RPMI7951 (cell line): ENCODE results near the gene FGD2. TPM values are rescaled to one million over a fixed set of nuclear protein-coding genes. Genes with fewer than 3 reads are reported as not detected.
"Not testable (repeated sequence)": the region's sequence is repeated elsewhere in the genome, so short reads cannot be mapped to it uniquely, and the experiment has no call there.

Source experiments
- DNase-seq: peaks from one replicate; pipeline ENCODE4 v3.0.0-alpha.2; 2012; ENCODE audit warnings: low read depth
- total RNA-seq: library from RNA; depleted of rRNA; stranded (reverse); fragments of >200 nt; shearing (Covaris generic); gene quantifications from 2 replicates; pipeline ENCODE4 v1.2.3, GENCODE V29; 2014

FGD2 gene
- total RNA-seq, 1 experiment from 2014 or later: not detected

DNA sequence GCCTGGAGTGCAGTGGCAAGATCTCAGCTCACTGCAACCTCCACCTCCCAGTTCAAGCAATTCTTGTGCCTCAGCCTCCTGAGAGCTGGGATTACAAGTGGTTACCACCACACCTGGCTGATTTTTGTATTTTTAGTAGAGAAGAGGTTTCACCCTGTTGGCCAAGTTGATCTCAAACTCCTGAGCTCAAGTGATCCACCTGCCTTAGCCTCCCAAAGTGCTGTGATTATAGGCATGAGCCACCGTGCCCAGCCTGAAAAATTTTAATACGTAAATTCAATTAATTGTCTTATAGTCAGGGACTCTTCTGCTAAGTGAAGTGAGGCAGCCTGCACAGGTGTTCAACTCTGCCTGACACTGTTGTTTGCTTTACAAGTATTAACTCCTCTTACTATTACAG lies 15.1 kb upstream of the FGD2 start:
- not testable (repeated sequence) for DNase-seq

DNA sequence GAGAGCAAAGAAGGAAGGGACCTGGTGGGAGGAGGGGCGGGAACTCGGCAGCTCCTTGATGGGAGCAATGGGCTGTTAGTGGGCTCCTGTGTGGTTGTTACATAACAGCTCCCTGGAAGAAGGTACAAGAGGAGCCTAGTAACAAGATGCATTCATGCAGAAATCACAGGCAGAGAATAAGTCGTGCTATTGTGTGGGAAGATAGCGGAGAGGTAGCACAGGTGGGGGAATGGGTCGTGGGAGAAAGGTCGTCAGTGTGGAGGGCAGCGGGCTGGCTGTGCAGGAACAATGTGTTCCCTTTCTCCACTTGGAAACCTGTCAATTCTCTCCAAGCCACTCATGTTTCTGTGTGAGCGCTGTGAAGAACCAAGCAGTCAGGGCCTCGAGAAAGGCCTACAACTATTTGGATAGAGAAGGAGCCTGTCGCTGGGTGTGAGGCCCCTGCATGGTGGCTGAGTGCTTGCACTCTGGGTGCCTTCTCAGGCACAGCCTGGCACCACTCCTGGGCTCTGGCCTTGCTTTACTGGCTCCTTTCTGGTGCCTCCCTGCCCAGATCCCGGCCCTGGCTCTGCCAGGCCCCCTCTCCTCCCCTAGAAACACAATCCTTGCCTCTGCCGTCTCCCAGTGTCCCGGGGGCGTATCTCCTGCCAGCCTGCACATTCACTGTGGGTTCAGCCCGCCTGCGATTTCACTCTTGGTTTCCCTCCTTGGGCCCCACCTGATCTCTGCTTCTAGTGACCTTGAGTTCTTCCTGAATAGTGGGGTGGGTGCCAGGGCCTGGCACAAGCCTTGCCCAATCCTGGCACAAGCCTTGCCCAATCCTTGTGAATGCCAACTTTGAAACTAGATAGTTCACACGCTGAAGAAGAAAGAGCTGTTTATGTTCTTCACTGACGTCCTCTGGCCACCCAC lies 7.4 kb upstream of the FGD2 start:
- DNase-seq: no peak

DNA sequence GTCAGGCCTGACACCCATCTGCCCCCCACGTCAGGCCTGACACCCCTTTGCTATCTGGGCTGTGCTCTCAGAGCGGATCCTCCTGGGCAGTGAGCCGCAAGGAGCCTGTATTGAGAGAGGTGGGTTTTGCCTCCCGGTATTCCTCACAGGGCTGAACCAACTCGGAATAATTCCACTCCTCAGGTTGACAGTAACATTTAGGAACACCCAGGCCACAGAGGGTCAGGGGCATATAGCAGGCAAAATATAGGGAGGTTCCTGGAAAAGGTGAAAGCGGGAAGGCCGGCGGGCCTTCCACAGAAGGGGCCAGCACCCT lies 6.8 kb upstream of the FGD2 start:
- DNase-seq: no peak

DNA sequence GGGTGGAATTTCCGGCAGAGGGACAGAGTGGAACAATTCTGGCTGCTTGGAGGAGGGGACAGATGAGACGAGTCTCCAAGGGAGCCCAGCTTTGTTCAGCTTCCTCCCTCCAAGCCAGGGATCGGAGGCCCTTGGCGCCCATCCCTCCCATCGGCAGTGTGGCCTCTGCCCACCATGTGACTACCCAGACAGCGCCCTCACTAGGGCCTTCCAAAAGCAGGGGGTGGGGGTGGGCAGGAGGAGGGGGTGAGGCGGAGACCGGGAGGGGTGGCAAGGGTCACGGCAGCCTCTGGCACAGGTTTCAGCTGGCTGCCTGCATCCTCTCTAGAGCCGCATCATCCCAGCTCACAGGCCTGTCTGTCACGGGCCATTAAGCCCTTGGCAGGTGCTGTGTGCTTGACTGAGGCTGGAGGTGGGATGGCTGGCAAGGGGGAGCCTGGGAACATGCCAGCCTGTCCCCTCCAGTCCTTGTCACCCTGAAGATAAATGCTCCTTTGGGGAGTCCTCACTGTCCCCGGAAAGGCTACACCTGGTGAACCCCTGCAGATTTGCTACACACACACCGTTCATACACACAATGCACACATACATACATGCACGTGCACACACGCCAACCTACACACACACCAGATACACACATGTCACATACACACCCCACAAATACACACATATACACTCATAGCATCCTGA lies 6.2 kb upstream of the FGD2 start:
- DNase-seq: no peak

DNA sequence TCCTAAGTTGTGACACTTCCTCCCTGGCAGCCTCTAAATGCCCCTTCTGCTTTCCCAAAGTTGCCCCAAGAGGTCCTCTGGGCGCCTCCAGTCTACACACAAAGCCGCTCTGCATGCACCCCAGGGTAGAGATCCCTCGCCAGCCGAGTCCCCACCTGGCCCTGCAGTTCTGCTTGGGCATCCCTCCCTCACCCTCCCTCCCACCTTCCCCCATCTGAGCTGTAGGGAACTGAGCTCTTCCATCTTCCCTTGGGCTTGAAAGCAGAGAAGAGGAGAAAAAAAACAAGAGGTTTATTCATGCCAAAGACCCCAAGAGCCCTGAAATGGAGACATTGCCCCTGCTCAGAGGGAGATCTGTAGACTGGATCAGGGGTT lies 5.7 kb upstream of the FGD2 start:
- no peak for DNase-seq

DNA sequence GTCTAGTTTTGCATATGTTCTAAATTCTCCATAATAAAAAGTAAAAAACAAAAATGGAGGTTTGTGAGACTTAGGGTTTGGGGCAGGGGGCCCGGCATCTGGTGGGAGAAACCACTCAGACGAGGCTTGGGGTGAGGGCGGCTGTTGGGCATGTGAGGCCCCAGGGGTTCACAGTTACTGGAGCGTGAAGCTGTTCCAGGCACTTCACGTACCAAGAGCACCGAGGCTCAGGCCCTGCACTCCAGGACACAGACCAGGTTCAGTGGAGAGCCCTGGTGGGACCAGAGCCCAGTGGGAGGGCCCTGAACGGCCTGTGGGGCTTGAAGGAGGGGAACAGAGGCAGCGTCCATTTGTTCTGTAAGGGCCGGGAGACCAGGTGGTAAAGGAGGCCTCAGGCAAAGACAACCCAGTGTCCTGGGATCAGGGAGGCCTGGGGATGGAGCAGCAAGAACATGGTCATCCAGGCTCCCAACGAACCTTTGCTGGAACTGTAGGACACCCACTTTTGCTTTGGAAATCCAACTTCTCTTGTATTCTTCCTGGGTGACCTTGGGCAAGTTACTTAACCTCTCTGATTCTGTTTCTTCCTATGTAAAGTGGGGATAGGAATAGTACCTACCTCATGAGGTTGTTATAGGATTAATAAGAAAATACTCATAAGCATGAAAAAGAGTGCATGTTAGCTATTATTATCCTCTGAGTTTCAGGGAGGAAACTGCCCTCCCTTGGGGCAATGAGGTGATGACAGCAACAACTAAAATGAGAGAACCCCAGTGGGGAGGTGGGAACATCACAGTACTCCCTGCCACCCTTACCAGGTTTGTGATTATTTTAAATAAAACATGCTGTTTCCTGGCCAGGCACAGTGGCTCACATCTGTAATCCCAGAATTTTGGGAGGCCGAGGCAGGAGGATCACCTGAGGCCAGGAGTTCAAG lies 1.1 kb upstream of the FGD2 start:
- DNase-seq: no peak

DNA sequence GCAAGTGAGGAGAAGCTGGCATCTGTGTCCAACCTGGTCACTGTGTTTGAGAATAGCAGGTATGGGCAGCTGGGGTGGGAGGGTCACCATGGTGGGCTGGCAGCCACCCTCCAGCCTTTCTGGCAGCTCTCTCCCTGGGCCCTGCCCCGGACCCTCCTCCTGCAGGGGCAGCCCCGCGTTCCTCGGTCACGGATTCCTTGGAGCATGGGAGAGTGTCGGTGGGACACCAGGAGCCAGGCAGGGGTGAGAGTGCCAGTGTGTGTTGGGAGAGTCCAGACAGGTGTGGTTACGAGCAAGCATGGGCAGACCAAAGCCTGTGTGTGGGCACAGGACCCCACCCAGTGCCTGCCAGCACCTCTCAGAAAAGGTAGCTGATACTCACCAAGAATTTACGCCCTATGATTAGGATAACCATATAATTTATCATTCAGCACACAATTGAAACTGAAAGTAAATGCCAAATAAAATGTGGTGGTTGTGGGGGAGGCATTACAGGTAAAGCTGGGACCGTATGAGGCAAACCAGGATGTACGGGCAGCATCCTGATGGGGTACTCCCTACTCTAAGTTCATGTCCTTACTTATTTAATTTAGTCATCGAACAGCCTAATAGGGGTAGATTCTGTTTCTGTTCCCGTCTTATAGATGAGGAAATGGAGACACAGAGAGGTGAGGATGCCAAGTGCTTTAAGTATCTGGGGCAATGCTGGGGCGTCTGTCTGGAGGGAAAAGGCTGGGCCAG lies 542 bp downstream of the FGD2 start:
- DNase-seq: no peak

DNA sequence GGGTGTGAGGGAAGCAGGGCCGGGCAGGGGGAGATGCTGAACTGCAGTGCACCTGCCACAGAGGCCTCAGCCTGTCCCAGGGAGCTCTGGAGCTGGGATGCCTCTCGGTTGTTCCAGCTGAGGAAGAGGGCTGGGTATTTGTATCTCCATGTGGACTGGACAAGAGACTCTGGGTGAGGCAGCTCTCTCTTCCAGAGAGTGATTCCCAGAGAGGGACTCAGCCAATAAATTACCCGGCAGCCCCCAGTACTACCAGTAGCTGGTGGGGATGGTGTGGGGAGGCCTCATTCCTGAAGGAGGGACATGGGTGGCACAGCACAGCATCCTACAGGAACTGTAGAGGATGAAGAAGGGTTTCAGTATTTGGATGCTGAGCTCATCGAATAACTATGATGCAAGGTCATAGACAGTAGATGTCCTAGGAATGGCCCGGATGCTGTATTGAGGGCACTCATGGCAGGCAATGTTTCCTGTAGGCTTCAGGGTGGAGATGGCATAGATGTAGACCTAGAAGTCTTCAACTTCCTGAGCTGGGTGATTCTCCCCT lies 1.4 kb downstream of the FGD2 start:
- peak; percentile 24 for DNase-seq

DNA sequence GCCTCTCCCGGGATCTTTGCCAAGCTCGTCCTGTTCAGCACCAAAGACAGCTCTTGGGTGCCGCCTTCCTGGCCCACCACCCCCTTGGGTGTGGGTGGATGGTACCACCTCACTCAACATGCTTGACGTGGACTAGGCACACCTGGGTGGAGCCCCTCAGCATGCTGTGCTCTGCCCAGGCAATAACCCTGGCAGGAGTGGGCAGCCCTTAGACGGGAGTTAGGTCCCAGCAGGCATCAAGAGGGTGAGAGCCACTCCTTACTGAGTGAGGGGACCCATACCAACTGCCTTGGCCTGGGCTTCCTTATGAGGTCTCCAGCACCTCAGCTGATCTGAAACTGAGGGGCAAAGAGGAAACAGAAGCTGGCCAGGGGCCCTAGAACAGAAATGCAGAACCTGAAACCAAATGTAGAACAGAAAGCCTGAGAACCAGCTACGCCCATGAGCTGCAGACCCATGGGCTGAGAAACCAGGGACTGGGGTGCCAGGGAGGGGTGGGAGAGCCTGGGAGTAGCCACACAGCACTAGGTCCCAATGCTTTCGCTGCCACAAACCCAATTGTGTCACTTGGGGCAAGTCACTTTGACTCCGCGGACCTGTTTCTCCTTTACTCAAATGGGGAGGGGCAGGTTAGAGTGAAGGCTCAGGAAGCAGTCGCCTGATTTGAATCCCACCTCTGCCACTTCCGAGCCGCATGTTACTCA lies 2.0 kb downstream of the FGD2 start:
- no peak for DNase-seq

DNA sequence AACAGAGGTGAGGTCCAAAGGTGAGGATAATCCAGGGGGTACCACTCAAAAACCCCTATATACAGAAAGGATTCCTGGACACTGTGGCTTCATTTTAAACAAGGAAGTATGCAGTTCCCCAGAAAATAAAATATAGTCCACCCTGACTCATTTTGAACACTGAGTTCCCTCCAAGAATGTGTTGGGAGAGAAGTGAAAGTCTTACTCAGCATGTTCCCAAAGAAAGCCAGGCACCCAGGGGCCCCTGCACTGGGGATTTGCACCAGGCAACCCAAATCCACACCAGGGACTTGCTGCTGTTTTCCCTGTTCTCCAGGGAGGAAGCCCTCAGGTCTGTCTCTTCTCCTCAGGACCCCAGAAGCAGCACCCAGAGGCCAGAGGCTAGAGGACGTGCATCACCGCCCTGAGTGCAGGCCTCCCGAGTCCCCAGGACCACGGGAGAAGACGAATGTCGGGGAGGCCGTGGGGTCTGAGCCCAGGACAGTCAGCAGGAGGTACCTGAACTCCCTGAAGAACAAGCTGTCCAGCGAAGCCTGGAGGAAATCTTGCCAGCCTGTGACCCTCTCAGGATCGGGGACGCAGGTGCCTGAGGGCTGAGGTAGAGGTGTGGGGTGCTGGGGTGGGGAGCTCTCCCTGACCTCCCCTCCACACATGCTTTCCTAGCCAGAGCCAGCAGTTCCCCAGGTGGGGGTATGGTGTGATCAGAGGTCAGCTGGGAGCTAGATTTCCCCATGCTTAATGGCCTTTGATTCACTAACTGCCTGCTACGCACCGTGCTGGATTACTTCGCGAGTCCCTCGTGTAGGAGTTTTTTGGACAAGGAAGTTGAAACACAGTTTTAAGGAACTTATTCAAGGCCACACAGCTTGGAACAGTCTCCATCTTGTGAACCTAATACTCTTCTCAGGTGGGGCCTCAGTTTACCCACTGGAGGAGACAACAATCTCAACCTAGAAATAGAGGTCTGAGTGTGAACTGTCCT lies 3.3 kb downstream of the FGD2 start:
- DNase-seq: no peak

DNA sequence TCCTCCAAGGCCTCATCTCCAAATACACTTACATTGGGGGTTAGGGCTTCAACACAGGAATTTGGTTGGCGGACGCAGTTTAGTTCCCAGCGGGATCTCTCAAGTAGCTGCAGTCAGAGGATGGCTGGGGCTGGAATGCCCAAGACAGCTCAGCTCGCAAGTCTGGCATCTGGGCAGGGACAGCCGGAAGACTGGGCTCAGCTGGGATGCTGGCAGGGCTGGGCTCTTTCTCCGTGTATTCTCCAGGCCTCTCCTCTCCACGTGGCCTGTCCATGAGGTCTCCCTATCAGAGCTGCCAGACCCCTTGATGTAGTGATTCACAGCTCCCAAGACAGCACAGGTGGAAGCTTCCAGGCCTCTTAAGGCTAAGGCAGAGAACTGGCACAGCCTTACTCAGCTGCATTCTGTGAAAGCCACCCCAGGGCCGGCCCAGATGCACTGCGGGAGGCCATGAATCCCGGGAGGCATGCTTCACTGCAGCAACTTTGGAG lies 5.0 kb downstream of the FGD2 start:
- DNase-seq: no peak

DNA sequence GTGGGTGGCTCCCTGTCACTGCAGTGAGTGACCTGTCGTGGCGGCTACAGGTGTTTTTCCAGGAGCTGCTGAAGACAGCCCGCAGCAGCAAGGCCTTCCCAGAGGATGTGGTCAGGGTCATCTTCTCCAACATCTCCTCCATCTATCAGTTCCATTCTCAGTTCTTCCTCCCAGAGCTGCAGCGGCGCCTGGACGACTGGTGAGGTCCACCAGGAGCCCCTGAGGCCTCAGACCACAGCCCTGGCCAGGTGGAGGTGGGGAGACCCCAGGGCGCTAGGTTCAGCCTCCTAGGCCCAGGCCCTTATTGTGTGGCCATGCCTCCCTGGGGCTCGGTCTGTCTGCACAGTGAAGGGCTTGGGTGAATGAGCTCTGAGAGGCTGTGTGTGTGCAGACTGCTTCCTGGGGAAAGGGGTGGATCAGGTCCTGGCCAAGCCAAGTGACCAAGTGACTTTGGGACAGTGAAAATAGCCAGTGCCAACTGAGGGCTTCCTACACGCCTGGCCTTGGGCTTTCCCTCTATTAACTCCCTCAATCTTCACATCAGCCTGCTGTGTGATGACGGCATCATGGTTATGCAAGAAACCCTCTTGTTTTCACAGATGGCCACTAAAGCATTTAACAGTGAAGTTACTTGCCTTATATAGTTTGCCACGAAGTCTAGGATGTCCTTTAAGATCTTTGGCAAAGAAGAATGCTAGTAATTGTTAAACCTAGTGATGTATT lies 6.4 kb downstream of the FGD2 start:
- peak; percentile 37 for DNase-seq

DNA sequence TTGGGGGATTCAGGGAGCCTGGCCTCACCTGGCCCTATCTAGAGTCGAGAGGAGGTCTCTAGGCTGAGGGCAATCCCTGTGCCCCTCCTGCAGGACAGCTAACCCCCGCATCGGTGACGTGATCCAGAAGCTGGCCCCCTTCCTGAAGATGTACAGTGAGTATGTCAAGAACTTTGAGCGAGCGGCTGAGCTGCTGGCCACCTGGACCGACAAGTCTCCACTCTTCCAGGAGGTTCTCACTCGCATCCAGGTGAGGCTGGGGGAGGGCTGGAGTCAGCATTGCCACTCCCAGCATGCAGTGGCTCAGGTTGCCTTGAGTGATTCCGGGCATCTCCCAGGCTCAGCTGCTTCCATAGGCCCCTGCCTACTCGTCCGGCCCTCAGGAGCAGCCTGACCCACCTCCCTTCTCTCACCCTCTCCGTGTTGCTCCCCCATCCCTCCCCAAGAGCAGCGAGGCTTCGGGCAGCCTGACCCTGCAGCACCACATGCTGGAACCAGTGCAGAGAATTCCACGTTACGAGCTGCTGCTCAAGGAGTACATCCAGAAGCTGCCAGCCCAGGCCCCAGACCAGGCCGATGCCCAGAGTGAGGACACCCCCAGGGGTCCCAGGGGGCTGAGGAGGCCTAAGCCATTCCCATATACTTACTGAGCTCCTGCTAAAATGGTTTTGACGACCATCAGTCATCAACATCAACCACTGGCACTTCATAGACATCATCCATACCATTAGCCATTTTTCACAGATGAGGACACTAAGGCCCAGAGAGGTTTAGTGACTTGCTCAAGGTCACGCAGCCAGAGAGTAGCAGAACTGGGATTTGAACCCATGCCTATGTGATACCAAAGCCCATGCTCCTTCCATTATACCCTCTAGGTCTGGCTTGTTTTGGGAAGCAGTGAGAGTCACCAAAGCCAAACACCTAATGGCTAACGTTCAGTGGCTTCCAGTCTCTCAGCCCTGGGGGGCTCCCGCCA lies 8.3 kb downstream of the FGD2 start:
- DNase-seq: no peak

DNA sequence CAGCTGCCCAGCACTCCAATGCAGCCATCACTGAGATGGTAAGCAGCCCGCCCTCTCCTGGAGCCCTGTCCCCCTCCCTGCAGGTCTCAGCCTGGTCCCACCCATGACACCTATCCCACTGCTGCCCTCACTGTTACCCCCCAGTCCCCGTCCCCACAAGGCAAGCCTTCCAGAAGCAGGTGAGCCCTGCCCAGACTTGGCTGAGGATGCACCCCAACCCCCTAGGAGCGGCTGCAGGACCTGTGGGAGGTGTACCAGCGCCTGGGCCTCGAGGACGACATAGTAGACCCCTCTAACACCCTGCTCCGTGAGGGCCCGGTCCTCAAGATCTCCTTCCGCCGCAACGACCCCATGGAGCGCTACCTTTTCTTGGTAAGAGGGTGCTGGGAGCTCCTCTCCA lies 9.2 kb downstream of the FGD2 start:
- DNase-seq: no peak

DNA sequence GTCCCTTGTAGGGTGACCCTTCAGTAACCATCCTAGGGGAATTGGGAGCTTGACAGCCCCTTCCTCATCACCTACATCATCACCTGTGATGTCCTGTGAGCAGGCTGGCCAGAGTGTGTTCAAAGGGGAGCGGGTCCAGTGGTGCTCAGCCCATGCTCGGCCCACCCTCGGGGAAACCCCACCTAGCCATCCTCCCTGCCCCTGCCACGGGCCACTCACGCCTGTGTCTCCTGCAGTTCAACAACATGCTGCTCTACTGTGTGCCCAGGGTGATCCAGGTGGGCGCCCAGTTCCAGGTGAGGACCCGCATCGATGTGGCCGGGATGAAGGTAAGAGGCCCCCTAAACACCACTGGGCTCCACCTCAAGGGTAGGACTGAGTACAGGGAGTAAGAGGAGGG lies 10.1 kb downstream of the FGD2 start:
- DNase-seq: no peak

DNA sequence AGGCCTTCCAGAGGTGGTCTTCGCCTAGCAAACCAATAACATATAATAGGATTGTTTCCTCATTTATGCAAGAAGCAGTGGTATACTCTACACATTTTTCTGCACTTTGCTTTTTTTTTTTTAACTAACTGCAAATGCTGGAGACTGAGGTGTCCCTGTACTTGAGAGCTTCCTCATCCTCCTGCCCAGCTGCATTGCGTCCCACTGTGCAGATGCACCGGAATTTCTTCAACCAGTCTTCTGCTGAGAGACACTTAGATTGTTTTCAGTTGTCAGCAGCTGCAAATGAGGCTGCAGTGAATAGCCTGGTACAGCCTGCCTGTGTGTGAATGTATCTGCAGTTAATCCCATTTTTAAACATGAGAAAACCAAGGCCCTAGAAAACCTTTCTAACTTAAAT lies 11.5 kb downstream of the FGD2 start:
- no peak for DNase-seq

DNA sequence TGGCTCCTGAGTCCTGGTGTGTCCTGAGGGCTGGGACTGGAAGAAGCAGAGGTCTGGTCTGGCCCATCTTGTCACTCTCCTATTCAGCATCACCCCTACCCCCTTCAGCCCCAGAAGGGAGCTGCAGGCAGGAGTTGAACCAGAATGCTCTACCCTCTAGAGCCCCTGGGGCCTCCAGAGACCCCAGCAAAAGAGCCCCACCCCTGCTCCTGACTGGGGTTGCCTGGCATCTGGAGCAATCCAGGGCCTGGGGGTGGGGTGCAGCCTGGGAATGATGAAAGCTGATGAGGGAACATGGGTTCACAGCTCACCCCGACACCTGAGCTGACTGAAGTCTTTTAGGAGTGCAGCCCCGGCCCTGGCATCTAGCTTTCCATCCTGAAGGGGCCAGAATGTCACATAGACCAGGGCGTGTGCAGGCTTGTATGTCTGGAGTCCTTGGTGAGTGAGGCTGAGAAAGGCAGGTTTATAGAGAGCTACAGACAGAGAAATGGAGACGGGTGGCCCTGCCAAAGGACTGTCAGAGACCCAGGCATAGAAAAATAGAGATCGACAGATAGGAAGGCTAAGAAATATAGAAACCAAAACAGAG lies 12.2 kb downstream of the FGD2 start:
- DNase-seq: no peak
